ENCODE results near the gene PLCB1. TPM values are rescaled to one million over a fixed set of nuclear protein-coding genes. Genes with fewer than 3 reads are reported as not detected.
"Not testable (repeated sequence)": the region's sequence is repeated elsewhere in the genome, so short reads cannot be mapped to it uniquely, and the experiment has no call there.

Gene PLCB1
- total and polyA plus RNA-seq, 2 donors (not counting 3 experiments of a cell fraction or from before 2014, with no cell fraction given) = 10.2 to 53.4 TPM

DNA sequence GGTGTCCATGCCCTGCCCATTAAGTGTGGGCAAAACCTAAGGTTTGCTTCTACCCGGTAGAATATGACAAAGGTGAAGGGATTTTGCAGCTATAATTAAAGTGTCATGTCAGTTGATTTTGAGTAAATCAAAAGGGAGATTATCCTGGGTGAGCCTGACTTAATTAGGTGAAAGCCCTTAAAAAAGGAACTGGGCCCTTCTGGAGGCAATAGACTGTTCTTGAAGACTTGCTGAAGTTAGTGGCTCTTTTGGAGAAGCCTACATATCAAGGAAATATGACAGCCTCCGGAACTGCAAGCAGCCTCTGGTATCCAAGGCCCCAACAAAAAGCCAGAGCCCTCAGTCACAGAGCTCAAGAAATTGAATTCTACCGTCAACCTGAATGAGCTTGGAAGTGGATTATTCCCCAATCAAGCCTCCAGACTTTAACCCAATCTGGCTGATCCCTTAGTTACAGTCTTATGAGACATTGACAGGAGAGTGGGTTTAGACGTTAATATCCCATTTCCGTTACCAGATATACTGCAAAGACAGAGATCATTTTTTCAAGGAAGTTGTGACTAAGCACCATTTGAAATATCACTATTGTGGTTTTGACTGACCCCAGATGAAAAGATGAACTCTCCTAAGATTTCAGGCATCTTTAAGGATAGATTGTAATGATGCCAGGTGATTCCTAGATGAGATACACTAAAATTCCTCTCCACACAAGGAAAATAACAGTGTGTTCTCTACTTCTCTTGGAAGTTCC, 303.4 kb downstream of the PLCB1 start:
- Histone ChIP-seq H3K27me3 (ENCODE audit: control insufficient read depth in 2 of 2, insufficient read depth in 2 of 2, low read length in 2 of 2) (no peaks in the 10 kb centered on the region), H3K9me1 (replicated peaks; ENCODE audit: control insufficient read depth, extremely low read depth, insufficient read depth, low read length) (no peaks in the 10 kb centered on the region), H3K9ac (replicated peaks; ENCODE audit: extremely low read depth, insufficient read depth, low read length) (no peak overlapping the region), H3K79me2 (ENCODE audit: control insufficient read depth, insufficient read depth, low read length) (no peaks in the 10 kb centered on the region), H3K9me3 (replicated peaks; ENCODE audit: control insufficient read depth, insufficient read depth, low read length) (no peaks in the 10 kb centered on the region), H3K36me3 (ENCODE audit: control insufficient read depth in 2 of 2, extremely low read depth in 1 of 2, insufficient read depth in 2 of 2, low read length in 2 of 2) (no peaks in the 10 kb centered on the region), H3K27ac (ENCODE audit: insufficient read depth, low read depth, low read length) (no peak overlapping the region), H4K20me1 (replicated peaks; ENCODE audit: control insufficient read depth, extremely low read depth, insufficient read depth, low read length) (peaks cover 3% of the 10 kb centered on the region), H3K4me2 (ENCODE audit: insufficient read depth, low read length) (peak overlapping the region; percentile 16), H3K4me3 (replicated peaks in 1 of 3; ENCODE audit: insufficient read depth in 1 of 3, low read depth in 1 of 3, low read length in 3 of 3) (no peak overlapping the region), H3K4me1 (ENCODE audit: control insufficient read depth, extremely low read depth, insufficient read depth, low read length) (peaks cover 10% of the 10 kb centered on the region), H2AFZ (ENCODE audit: low read depth, low read length) (no peak overlapping the region)
- BruUV-seq (replicated peaks) = no TSS peak
- CTCF ChIA-PET = interaction anchor here (0.9 to 2.4 kb wide), 5 partner anchors 16 to 392 kb away, joined by 3 to 10 read pairs (median 3); no protein-coding TSS in a partner anchor
- POLR2A ChIA-PET = interaction anchor here (0.6 kb wide), 1 partner anchor 47 kb away, joined by 5 read pairs; no protein-coding TSS in a partner anchor
- DNase-seq (ENCODE audit: low read depth, low spot score) (peak; percentile 18), FAIRE-seq (peak; percentile 49)
- TF ChIP-seq MYC (IDR thresholded peaks at IDR 0.05; ENCODE audit: low read depth, low read length) (no peak), GATA2 (IDR thresholded peaks at IDR 0.05; ENCODE audit: insufficient read depth, insufficient read length, low read depth, low read length) (peak; percentile 39)
- intact Hi-C loops (cut with micrococcal nuclease) (no loop called here), dilution Hi-C loops (cut with MboI; ENCODE audit: extremely low pct_ligation_motif_present, low sequenced_read_pairs) (no loop called here)

GRCh38 chr20:8436938-8437337, 304.9 kb downstream of the PLCB1 start:
- H4K20me1 ChIP-seq (replicated peaks; ENCODE audit: control insufficient read depth, extremely low read depth, insufficient read depth, low read length); H3K4me2 ChIP-seq (ENCODE audit: insufficient read depth, low read length); POLR2A ChIA-PET; H3K4me3 ChIP-seq (replicated peaks in 1 of 3; ENCODE audit: insufficient read depth in 1 of 3, low read depth in 1 of 3, low read length in 3 of 3); DNase-seq (ENCODE audit: low read depth, low spot score); H3K9me1 ChIP-seq (replicated peaks; ENCODE audit: control insufficient read depth, extremely low read depth, insufficient read depth, low read length); H3K27ac ChIP-seq (ENCODE audit: insufficient read depth, low read depth, low read length); CTCF ChIA-PET; H3K9me3 ChIP-seq (replicated peaks; ENCODE audit: control insufficient read depth, insufficient read depth, low read length); H2AFZ ChIP-seq (ENCODE audit: low read depth, low read length); FAIRE-seq; dilution Hi-C loops (cut with MboI; ENCODE audit: extremely low pct_ligation_motif_present, low sequenced_read_pairs); H3K27me3 ChIP-seq (ENCODE audit: control insufficient read depth in 2 of 2, insufficient read depth in 2 of 2, low read length in 2 of 2); BruUV-seq (replicated peaks); intact Hi-C loops (cut with micrococcal nuclease); H3K36me3 ChIP-seq (ENCODE audit: control insufficient read depth in 2 of 2, extremely low read depth in 1 of 2, insufficient read depth in 2 of 2, low read length in 2 of 2); H3K79me2 ChIP-seq (ENCODE audit: control insufficient read depth, insufficient read depth, low read length); H3K9ac ChIP-seq (replicated peaks; ENCODE audit: extremely low read depth, insufficient read depth, low read length): not testable (repeated sequence)
- peaks cover 10% of the 10 kb centered on the region for H3K4me1 ChIP-seq (ENCODE audit: control insufficient read depth, extremely low read depth, insufficient read depth, low read length)
